Spleen (tissue), 7 donors: ENCODE measurements around the gene ZNF71.

Experiments used
- POLR2A ChIP-seq, 3 donors: fragments of 450-650 bp; IDR thresholded peaks; one replicate each; pipeline ENCODE4 v1.5.1; 2017; ENCODE audit warnings: antibody characterized with exemption in 3 of 3, mild to moderate bottlenecking in 1 of 3
- POLR2AphosphoS5 ChIP-seq, 3 donors: sonication (generic); formaldehyde crosslinking; IDR thresholded peaks; one replicate each; pipeline ENCODE4 v1.5.1; 2017; ENCODE audit warnings: antibody characterized with exemption in 3 of 3
- TF ChIP-seq, protein P1 (sequence below), 11 experiments: fragments of 200-600 bp in 7 of 11; fragments of 450-650 bp in 4 of 11; sonication (generic) in 4 of 11; IDR thresholded peaks in 8 of 11; conservative IDR thresholded peaks in 3 of 11; 1 replicate in 7 of 11; 2 replicates in 4 of 11; pipeline versions ENCODE4 v1.4.0 to v1.8.0; 2016 to 2021; ENCODE audit warnings: antibody characterized with exemption in 11 of 11, inconsistent platforms in 4 of 11, mild to moderate bottlenecking in 1 of 11
- donor health status: DM: no; HTN: no; CAD: no; lungs with moderate emphysema.
- donor health status: DM: no; HTN: no; CAD: no.
- donor health status: DM: no; HTN: no; CAD: no.

DNA sequence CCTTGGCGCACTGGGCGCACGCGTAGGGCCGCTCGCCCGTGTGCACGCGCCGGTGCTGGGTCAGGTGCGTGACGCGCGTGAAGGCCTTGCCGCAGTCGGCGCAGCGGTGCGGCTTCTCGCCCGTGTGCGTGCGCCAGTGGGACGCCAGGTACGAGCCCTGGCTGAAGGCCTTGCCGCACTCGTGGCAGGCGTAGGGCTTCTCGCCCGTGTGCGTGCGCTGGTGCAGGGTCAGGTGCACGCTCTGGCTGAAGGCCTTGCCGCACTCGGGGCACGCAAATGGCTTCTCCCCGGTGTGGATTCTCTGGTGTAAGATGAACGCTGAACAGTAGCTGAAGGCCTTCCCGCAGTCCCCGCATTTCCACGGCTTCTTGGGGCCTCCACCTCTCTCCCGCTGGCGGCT lies 69.4 kb downstream of the ZNF71 start:
- TF ChIP-seq, protein P1, sequence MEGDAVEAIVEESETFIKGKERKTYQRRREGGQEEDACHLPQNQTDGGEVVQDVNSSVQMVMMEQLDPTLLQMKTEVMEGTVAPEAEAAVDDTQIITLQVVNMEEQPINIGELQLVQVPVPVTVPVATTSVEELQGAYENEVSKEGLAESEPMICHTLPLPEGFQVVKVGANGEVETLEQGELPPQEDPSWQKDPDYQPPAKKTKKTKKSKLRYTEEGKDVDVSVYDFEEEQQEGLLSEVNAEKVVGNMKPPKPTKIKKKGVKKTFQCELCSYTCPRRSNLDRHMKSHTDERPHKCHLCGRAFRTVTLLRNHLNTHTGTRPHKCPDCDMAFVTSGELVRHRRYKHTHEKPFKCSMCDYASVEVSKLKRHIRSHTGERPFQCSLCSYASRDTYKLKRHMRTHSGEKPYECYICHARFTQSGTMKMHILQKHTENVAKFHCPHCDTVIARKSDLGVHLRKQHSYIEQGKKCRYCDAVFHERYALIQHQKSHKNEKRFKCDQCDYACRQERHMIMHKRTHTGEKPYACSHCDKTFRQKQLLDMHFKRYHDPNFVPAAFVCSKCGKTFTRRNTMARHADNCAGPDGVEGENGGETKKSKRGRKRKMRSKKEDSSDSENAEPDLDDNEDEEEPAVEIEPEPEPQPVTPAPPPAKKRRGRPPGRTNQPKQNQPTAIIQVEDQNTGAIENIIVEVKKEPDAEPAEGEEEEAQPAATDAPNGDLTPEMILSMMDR (IDR thresholded peaks at IDR 0.05 in 8 of 11, conservative IDR thresholded peaks at IDR 0.05 in 3 of 11): no peak
- TF ChIP-seq POLR2A (IDR thresholded peaks at IDR 0.05) (no peak), POLR2AphosphoS5 (IDR thresholded peaks at IDR 0.05) (no peak)
